AG08395 (cell line): ENCODE data around the gene ABCC11.
A peak's percentile ranks its signal among the peaks of the same experiment; 100 is the strongest.

Experiments used
- DNase-seq: peaks from one replicate; pipeline ENCODE4 v3.0.0; 2012; ENCODE audit warnings: mixed read lengths, low spot score

Gene ABCC11

DNA sequence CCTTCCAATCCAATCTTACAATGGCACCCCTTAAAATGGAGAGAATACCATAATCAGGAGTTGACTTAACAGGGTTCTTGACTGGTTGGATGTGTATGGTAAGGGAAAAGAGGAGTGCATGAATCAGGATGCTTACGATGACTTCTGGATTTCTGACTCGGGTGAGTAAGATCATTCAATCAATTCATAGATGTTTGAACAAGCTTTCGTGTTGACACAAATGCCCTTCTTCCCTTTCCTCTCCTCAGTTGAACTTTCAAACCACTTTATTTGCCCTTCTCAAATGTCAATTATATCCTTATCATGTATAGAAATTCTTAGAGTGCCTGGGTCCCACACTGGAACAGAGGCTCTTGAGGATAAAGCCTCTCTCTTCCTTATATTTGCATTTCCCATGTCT lies 117.4 kb downstream of the ABCC11 start:
- no peak for DNase-seq

DNA sequence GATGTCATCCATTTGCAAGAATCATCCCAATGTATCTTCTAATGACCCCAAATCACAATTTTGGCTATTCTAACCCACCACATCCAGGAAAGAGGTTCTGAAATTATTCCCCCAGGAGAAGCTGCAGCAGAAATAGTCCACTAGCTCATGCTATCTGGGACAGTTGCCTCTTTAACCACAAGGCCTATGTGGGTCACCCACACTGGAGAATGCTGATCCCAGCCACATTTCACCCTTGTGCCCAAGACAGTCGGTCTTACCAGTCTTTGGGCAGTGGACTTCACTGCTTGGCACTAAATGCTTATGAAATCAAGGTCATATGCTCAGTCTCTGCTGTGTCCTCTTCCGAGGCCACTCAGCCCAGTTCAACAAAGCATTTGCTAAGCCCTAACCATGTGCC lies 118.6 kb downstream of the ABCC11 start:
- no peak for DNase-seq

DNA sequence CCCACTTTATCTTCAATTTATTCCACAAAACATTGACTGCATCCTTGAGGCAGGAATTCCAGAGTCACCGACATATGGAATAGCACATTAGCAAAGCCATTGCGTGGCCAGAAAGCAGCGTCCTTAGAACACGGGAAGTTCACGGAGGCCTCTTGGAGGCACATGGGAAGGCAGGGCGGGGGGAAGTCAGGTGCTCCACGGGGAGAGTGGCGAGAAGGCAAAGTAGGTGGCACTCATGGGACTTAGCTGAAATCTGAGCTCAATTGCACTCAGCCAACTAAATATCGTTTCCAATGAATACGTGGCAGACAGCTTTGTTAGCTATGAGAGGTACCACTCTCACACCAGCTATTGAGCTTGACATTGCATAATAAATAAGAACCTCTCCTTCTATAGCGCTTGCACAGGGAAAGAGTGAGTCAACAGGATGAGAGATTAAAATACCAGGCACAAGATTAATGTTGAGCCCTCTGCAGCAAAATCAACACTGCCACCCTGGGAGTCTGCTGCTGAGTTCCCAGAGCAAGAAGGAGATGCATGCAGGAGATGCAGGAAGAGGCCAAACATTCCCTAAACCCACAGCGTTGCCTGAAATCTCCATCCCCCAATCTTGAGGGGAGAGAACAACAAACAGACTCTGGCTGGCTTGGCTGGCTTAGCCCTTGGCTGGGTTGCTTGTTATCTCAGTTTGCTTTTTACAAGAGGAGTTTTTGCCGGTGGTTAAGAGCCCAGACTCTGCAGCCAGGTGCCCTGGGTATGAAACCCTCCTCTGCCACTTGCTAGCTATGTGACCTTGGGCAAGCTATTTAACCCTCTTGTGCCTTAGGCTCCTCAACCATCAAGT lies 120.3 kb downstream of the ABCC11 start:
- peak; percentile 92 for DNase-seq

DNA sequence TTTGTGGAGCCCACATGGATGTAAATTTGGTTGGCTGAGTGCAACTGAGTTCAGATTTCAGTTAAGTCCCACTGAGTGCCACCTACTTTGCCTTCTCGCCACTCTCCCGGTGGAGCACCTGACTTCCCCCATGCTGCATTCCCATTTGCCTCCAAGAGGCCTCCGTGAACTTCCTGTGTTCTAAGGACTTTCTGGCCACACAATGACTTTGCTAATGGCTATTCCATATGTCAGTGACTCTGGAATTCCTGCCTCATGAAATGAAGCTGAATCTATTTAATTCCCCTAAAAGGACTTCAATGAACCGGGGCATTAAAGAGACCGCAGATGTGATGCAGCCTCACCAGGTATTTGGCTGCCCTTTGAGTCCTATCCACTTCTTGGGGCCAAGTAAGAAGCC lies 121.5 kb downstream of the ABCC11 start:
- no peak for DNase-seq

DNA sequence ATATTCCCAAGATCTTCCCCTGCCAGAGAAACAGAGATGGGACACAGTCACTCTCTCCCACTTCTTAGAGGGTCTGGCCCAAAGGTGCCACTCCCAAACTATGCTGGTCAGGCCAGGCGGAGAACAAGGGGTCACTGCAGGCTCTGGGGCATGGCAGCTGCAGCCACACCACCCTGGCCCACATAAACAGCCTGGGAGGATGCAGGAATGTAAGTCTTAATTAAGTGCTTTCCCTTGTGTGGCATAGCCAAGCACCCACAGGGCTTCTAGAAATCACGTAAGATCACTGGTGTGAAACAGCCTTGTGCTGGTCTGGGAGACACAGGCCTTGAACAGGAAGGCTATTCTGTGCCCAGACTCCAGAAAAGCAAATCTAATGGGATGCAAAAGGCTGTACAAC lies 123.1 kb downstream of the ABCC11 start:
- DNase-seq, result no peak

DNA sequence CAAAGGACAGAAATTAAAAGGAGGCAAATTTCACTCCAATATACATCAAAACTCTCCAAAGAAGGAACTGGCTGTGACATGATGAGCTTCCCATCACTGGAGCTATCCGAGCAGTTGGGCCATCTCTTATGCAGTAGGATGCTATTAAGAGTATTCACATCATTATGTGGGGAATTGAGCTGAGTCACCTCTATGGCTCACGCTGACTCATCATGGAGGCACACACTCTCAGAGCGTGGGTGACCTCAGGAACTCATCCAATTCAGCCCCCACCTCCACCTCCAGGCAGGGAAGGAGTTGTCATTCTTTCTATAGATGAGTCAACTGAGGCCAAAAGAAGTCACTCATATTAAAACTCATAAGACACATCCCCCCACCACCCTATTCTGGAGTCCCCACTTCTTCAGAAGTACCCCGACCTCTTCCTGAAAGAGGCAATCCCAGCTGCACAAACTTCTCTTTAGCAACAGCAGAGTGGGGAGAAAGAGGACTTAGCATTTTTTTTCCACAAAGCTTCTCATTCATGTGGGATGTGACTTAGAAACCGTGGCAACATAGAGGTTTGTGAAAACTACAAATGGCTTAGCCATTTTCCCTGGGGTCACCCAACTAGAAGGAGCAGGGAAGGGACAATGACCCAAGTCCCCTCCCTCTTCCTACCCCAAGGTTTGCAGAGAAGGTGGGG lies 124.1 kb downstream of the ABCC11 start:
- peak; percentile 98 for DNase-seq

DNA sequence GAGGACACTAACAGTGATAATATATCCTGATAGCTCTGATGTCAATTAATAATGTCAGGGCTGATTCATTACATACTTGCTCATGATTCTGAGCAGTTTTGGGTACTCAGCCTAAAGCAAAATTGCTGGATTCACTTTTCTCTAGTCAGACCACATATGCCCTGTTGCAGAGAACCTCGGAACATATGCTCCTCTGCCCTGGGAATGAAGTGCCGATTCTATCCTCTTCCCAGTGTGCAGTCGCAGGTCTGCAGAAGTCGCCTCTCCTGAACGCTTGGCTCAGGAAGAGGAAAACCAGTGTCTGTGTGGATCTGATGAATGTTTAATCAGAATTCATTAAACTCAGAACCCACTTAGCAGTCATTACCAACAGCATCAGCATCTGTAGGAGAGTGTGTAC lies 126.1 kb downstream of the ABCC11 start:
- DNase-seq, result no peak

DNA sequence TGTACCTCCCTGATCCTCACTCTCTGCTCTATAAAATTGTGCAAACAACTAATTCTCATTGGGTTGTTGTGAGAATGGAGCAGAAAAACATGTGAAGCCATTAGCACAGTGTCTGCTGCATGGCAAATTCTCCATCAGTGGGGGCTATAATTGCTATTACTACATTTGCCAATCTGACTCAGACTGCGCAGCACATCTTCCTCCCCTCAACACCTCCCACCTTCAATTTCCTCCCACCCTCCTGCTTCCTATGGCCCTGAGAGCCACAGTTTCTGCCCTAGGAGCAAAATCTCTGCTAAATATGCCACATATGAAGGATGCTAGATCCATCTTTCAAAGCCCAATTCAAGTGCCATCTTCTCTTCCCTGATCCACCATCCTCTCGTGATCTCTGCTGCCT lies 128.5 kb downstream of the ABCC11 start:
- no peak for DNase-seq

DNA sequence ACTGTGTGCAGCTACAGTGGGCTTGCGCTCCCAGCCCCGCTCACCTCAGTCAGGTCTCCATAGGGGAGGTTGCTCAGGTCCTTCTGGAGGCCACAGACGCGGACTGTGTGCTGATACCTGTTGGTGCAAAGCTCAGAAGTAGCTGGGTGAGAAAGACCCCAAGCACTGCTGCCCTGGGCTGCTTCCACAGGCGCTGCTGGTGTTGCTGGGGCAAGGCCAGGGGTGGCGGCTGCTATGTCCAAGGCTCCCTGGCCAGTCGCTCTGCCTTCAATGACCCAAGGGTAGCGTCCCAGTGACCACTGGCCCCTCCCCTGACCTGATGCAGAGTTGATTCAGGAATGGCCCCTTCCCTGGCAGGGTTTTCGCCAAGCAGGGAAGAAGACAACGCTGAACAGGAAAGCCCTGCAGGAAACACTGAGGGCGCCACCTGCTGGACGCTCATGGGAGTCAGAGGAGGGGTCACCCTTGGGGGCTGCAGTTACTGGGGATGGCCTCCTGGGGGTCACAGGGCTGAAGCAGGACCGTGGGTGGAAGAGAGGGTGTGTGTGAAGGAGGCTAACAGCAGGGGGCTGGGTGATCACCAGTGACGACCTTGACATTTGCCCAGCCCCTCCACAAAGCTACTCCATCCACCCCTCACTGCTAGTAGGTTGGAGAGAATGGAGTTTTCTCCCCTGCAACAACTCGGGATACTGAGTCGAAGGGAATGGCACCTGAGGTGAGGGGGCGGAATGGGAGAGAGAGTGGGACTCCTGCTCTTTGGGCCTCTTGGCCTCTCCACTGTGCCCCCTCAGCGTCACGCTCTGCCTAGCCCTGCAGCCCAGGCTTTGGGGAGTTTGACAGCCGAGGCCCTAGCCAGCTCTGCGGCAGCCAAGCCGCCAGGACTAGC lies 129.9 kb downstream of the ABCC11 start:
- peak; percentile 41 for DNase-seq
